Brain microvascular endothelial cell (primary cell): Measurements from ENCODE around the gene VAMP4.
"Not testable (repeated sequence)": the region's sequence is repeated elsewhere in the genome, so short reads cannot be mapped to it uniquely, and the experiment has no call there.

Experiments used
- DNase-seq: peaks from one replicate; pipeline ENCODE4 v3.0.0-alpha.2; 2020
- H3K27ac ChIP-seq: fragments of 250-450 bp; sonication (Bioruptor Pico); 2 replicates; pipeline ENCODE4 v1.5.1; 2020; ENCODE audit warnings: mild to moderate bottlenecking, moderate library complexity
- H3K27me3 ChIP-seq: fragments of 250-450 bp; sonication (Bioruptor Pico); replicated peaks from 2 replicates; pipeline ENCODE4 v1.5.1; 2020; ENCODE audit warnings: mild to moderate bottlenecking
- H3K36me3 ChIP-seq: fragments of 250-450 bp; sonication (Bioruptor Pico); replicated peaks from 2 replicates; pipeline ENCODE4 v1.5.1; 2020; ENCODE audit warnings: mild to moderate bottlenecking
- H3K4me3 ChIP-seq: 2 replicates; pipeline ENCODE4 v1.5.1; 2011; ENCODE audit warnings: low read depth, mild to moderate bottlenecking, control low read depth, low read length, moderate library complexity
- CTCF ChIP-seq: IDR thresholded peaks from 2 replicates; pipeline ENCODE4 v1.5.1; 2011; ENCODE audit warnings: low read depth, mild to moderate bottlenecking, moderate library complexity, low read length, control low read depth, inconsistent platforms; ENCODE audit errors: missing control alignments
- in situ Hi-C: cut with HindIII; loops from 2 replicates; pipeline ENCODE4 v1.10.0; 2017; ENCODE audit warnings: low sequenced_read_pairs, low pct_ligation_motif_present

VAMP4 gene

GRCh38 chr1:171711643-171712042, 30.2 kb downstream of the VAMP4 start:
- in situ Hi-C loops = no loop called here
- Histone ChIP-seq H3K4me3 (no peak overlapping the region), H3K27ac (no peak overlapping the region), H3K36me3 (peaks cover 9% of the 10 kb centered on the region), H3K27me3 (no peaks in the 10 kb centered on the region)
- DNase-seq = no peak
- TF ChIP-seq CTCF = no peak

- peaks cover 7% of the 10 kb centered on the region for H3K36me3 ChIP-seq
These were observed 34.3 kb downstream of the VAMP4 start for GRCh38 chr1:171707583-171707982.

GRCh38 chr1:171702598-171702997, 39.3 kb downstream of the VAMP4 start:
- Histone ChIP-seq H3K36me3 (peaks cover 4% of the 10 kb centered on the region), H3K4me3 (no peak overlapping the region), H3K27ac (no peak overlapping the region), H3K27me3 (no peaks in the 10 kb centered on the region)
- no peak for DNase-seq
- in situ Hi-C loops = no loop called here
- no peak for TF ChIP-seq CTCF

More at GRCh38 chr1:171707583-171707982, 34.3 kb downstream of the VAMP4 start:
- H3K27me3 ChIP-seq = no peaks in the 10 kb centered on the region
- TF ChIP-seq CTCF = no peak
- no peak overlapping the region for H3K4me3 ChIP-seq
- in situ Hi-C loops = no loop called here
- DNase-seq = no peak
- no peak overlapping the region for H3K27ac ChIP-seq

- Histone ChIP-seq H3K27ac (no peak overlapping the region), H3K27me3 (no peaks in the 10 kb centered on the region), H3K36me3 (peaks cover 2% of the 10 kb centered on the region), H3K4me3 (no peak overlapping the region)
- in situ Hi-C loops = no loop called here
- no peak for TF ChIP-seq CTCF
- DNase-seq = no peak
These were observed 42.3 kb downstream of the VAMP4 start for GRCh38 chr1:171699531-171699930.

GRCh38 chr1:171695772-171696171, 46.1 kb downstream of the VAMP4 start:
- DNase-seq, H3K27ac ChIP-seq, H3K36me3 ChIP-seq, H3K4me3 ChIP-seq, H3K27me3 ChIP-seq, in situ Hi-C loops: not testable (repeated sequence)

- H3K27ac ChIP-seq, H3K27me3 ChIP-seq, H3K4me3 ChIP-seq, in situ Hi-C loops, DNase-seq, H3K36me3 ChIP-seq: not testable (repeated sequence)
These were observed 48.3 kb downstream of the VAMP4 start for GRCh38 chr1:171693541-171693940.

- no peak for TF ChIP-seq CTCF
- no peaks in the 10 kb centered on the region for H3K36me3 ChIP-seq
- no peak for DNase-seq
- in situ Hi-C loops = no loop called here
- no peak overlapping the region for H3K4me3 ChIP-seq
- no peak overlapping the region for H3K27ac ChIP-seq
- H3K27me3 ChIP-seq = no peaks in the 10 kb centered on the region
These were observed 58.0 kb downstream of the VAMP4 start for GRCh38 chr1:171683870-171684269.
